BE2C (cell line): ENCODE measurements around the gene NEU4.

Experiments
- DNase-seq: peaks from one replicate; pipeline ENCODE4 v3.0.0-alpha.2; 2020
- H3K27me3 ChIP-seq: fragments of 250-450 bp; sonication (Bioruptor Pico); 2 replicates; pipeline ENCODE4 v1.5.1; 2020; ENCODE audit warnings: mild to moderate bottlenecking
- H3K36me3 ChIP-seq: fragments of 250-450 bp; sonication (Bioruptor Pico); 2 replicates; pipeline ENCODE4 v1.5.1; 2020; ENCODE audit warnings: mild to moderate bottlenecking
- H3K4me1 ChIP-seq: fragments of 250-450 bp; sonication (Bioruptor Pico); 2 replicates; pipeline ENCODE4 v1.5.1; 2020
- H3K4me3 ChIP-seq: 2 replicates; pipeline ENCODE4 v1.5.1; 2011; ENCODE audit warnings: low read depth, low read length
- H3K9me3 ChIP-seq: fragments of 250-450 bp; sonication (Bioruptor Pico); 2 replicates; pipeline ENCODE4 v1.5.1; 2020
- CTCF ChIP-seq: IDR thresholded peaks from 2 replicates; pipeline ENCODE4 v1.5.1; 2012; ENCODE audit warnings: mild to moderate bottlenecking, low read depth, low read length

The NEU4 gene

GRCh38 chr2:241774419-241775222, 34.4 kb upstream of the NEU4 start:
- peak; percentile 45 for DNase-seq
- TF ChIP-seq CTCF, result no peak
- Histone ChIP-seq H3K4me3 (no peak overlapping the region), H3K4me1 (no peaks in the 10 kb centered on the region), H3K27me3 (no peaks in the 10 kb centered on the region), H3K9me3 (no peaks in the 10 kb centered on the region), H3K36me3 (no peaks in the 10 kb centered on the region)

GRCh38 chr2:241775223-241776177, 33.5 kb upstream of the NEU4 start:
- Histone ChIP-seq H3K9me3 (no peaks in the 10 kb centered on the region), H3K4me3 (no peak overlapping the region), H3K27me3 (no peaks in the 10 kb centered on the region), H3K36me3 (no peaks in the 10 kb centered on the region), H3K4me1 (no peaks in the 10 kb centered on the region)
- peak; percentile 18 for DNase-seq
- no peak for TF ChIP-seq CTCF

DNA sequence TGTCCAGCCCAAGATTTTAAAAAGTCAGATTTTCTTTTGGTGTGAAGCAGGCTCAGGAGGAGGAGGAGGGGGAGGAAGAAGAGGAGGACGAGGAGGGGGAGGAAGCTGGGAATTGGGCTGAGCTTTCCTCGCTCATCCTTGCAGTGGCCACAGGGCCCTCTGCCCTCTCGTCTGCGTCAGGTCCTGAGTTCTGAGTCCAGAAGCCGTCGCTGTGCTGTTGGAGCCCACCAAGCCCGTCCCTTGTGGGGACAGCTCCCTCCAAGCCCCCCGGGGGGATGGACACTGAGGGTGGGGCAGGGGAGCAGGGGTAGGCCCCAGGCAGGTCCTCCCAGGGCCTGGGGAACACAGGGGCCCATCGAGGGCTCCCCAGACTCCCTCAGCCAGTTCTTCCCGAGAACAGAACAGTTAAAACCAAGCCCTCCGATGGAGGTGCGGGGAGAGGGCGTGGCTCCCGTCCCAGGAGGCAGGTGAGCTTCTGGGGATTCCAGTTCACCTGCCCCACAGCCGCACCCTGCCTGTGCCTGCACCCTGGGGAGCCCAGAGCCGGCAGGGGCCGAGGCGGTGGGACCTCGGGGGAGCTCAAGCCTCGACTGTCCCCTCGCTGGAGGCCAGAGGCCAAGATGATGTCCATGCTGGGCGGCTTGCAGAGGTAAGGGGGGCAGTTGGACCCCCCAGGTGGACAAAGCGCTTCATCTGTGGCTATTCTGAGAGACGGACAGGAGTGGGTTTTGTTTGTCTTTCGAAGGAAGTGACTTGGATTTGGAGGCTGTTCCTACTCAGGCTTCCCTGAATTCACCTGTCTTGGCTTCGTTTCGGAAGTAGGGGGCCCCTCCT, 32.4 kb upstream of the NEU4 start, which contains the start of gene GAL3ST2:
TSS of gene GAL3ST2 (plus strand) at position 487 of the 834 bp plus-strand sequence. CDS start at position 621, 134 bp downstream.
- H3K36me3 ChIP-seq, result no peaks in the 10 kb centered on the region
- no peak within 1 kb of the TSS for H3K4me3 ChIP-seq
- H3K9me3 ChIP-seq, result no peaks in the 10 kb centered on the region
- no peak for DNase-seq
- TF ChIP-seq CTCF, result no peak
- H3K27me3 ChIP-seq, result no peaks in the 10 kb centered on the region
- H3K4me1 ChIP-seq, result no peaks in the 10 kb centered on the region

GRCh38 chr2:241777170-241777685, 31.8 kb upstream of the NEU4 start:
- Histone ChIP-seq H3K4me3 (no peak overlapping the region), H3K27me3 (no peaks in the 10 kb centered on the region), H3K9me3 (no peaks in the 10 kb centered on the region), H3K36me3 (no peaks in the 10 kb centered on the region), H3K4me1 (no peaks in the 10 kb centered on the region)
- DNase-seq, result no peak
- no peak for TF ChIP-seq CTCF

DNA sequence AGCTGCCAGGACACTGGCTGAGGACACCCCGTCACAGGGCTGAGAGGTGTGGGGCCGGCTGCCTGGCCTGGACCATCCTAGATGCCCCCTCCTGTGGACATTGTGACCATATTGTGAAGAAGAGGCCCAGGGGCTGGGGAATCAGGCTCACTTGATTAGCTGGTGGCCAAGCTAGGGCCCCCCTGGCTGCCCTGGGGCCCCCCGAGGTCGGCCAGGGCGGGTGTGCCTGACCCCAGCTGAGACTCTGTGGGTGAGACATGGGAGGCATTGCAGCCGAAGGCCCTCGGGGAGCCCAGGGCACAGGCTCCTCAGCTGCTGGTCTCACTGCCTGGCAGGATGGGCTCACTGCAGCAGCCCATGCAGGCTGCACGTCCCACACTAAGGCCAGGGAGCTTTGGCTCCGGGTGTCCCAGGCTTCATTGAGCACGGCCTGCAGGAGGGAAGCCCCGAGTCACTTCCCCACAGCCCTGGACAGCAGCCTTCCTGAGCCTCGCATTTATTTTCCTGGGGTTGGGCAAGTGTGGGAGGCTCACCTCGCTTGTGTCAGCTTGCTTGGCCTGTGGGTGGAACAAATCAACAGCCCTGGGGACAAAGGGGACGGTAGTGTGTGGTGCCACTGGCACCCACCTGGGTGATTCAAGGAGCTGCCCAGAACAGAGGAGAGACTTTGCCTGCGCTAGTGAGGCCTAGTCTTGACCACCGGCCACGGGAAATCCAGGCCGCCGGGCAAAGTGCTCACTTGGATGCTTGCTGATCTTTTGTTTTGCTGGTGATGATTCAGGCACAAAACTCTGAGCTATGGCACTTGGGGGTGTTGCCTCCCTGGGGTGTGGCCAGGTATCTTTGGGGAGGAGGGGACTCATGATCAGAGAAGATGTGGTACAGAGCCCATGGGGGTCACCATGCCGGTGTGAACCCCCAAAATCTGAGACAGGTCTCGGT, 31.0 kb upstream of the NEU4 start:
- Histone ChIP-seq H3K36me3 (no peaks in the 10 kb centered on the region), H3K4me3 (no peak overlapping the region), H3K4me1 (no peaks in the 10 kb centered on the region), H3K27me3 (no peaks in the 10 kb centered on the region), H3K9me3 (no peaks in the 10 kb centered on the region)
- no peak for DNase-seq
- TF ChIP-seq CTCF, result no peak
